ENCODE measurements around the gene PANX2.

GRCh38 chr22:50208430-50208938, 38.0 kb downstream of the PANX2 start:
- no peak for TF ChIP-seq REST (IDR thresholded peaks at IDR 0.05)
- TF ChIP-seq CTCF (IDR thresholded peaks at IDR 0.05; ENCODE audit: low read depth, low read length, missing input control): no peak
